Kidney (tissue), 14 donors: ENCODE data around the gene SIK3. TPM values are rescaled to one million over a fixed set of nuclear protein-coding genes. Genes with fewer than 3 reads are reported as not detected.

Source experiments
- DNase-seq, 5 donors: peaks; one replicate each; pipeline ENCODE4 v3.0.0-alpha.2; 2013 to 2020
- FAIRE-seq: peaks from 2 replicates; lab custom pipeline; 2012; peaks lifted over from hg19 to GRCh38; lab: Jason Lieb, UNC
- H3K27ac ChIP-seq, 2 donors: one replicate each; pipeline ENCODE4 v1.7.0; 2013; ENCODE audit warnings: low read depth in 2 of 2, low read length in 2 of 2, inconsistent platforms in 1 of 2
- H3K27me3 ChIP-seq: one replicate; pipeline ENCODE4 v1.7.1; 2013; ENCODE audit warnings: low read length, inconsistent platforms; ENCODE audit not compliant: control insufficient read depth, insufficient read depth
- H3K36me3 ChIP-seq, 3 donors: one replicate each; pipeline versions ENCODE4 v1.7.0 to v1.7.1; 2013; ENCODE audit warnings: low read length in 3 of 3, control low read depth in 1 of 3, inconsistent platforms in 1 of 3; ENCODE audit not compliant: insufficient read depth in 3 of 3, control insufficient read depth in 2 of 3
- H3K4me1 ChIP-seq, 3 donors: one replicate each; pipeline versions ENCODE4 v1.7.0 to v1.7.1; 2013; ENCODE audit warnings: low read length in 3 of 3, inconsistent platforms in 1 of 3, low read depth in 1 of 3; ENCODE audit not compliant: control insufficient read depth in 2 of 3, insufficient read depth in 2 of 3
- H3K4me3 ChIP-seq, 3 donors: one replicate each; pipeline versions ENCODE4 v1.7.0 to v1.8.1; 2013; ENCODE audit warnings: low read length in 3 of 3, control low read depth in 1 of 3, inconsistent platforms in 1 of 3
- H3K9ac ChIP-seq, 3 donors: one replicate each; pipeline versions ENCODE4 v1.7.0 to v1.7.1; 2013; ENCODE audit warnings: low read length in 3 of 3, control low read depth in 1 of 3, inconsistent platforms in 1 of 3
- H3K9me3 ChIP-seq, 3 donors: one replicate each; pipeline versions ENCODE4 v1.7.0 to v1.7.1; 2013; ENCODE audit warnings: low read length in 3 of 3, control low read depth in 1 of 3, inconsistent platforms in 1 of 3; ENCODE audit not compliant: control insufficient read depth in 2 of 3, insufficient read depth in 1 of 3
- intact Hi-C: fragments of 100-400 bp; cut with DNase I; formaldehyde crosslinking; loops from one replicate; pipeline ENCODE4 v1.11.1; 2022
- polyA plus RNA-seq: library from polyadenylated mRNA; stranded (reverse); fragments of 350-450 nt; fragmentation: Illumina TruSeq; extraction: RNeasy Lipid Tissue Mini Kit (QIAGEN cat#74804); gene quantifications from one replicate; pipeline ENCODE4 v1.2.3, GENCODE V29; 2014; ENCODE audit warnings: low read depth, low replicate concordance; ENCODE audit not compliant: insufficient read depth
- total RNA-seq: library from RNA; stranded (reverse); fragmentation: NEBNext Ultra II Directional; extraction: Animal tissue kit (Norgen Biotek cat#: 25700); gene quantifications from one replicate; pipeline ENCODE4 v1.2.1, GENCODE V29; 2021
- TF ChIP-seq, protein P1 (sequence below): IDR thresholded peaks from 3 replicates; pipeline ENCODE4 v1.5.1; 2012; ENCODE audit warnings: mild to moderate bottlenecking, moderate library complexity, borderline replicate concordance; ENCODE audit not compliant: insufficient read depth; ENCODE audit errors: extremely low read depth
- donor health status: control.
- donor health status: control.
- donor health status: control.
- donor health status: control.
- donor health status: control.
- donor health status: DM: yes; HTN: yes; CAD: no.
- donor health status: Normal renal cell carcinoma (clear cell type).

Gene SIK3
- total and polyA plus RNA-seq, 2 donors from 2014 or later: 12.3 to 50.7 TPM

DNA sequence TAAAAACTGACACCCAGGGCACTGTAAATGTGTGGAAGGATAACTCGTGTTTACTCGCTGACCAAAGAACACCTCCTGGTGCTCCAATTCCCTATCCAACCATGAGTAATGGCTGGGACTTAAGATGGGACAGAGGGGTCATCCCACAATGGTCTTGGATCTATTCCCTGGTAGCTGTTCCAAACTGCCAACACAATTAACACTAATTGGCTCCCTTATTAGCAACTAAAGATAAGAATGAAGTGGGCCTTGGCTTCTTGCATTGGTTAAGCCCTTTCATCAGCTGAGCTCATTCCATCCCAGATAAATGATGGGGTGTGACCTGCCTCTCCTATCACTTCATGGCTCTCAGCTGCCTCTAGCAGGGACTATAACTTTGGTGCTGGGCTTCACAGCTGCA lies 1.5 kb upstream of the SIK3 start:
- DNase-seq: peak in 1 of 5 donors; percentile 15
- H3K4me1 ChIP-seq: peaks cover 15 to 18% (median 18%) of the 10 kb centered on the region in 3 donors
- intact Hi-C loops: loop anchor here (10.0 kb wide), 1 partner anchor 225 kb away; no protein-coding TSS in a partner anchor
- no peaks in the 10 kb centered on the region for H3K36me3 ChIP-seq
- H3K27me3 ChIP-seq: no peaks in the 10 kb centered on the region
- TF ChIP-seq, protein P1, sequence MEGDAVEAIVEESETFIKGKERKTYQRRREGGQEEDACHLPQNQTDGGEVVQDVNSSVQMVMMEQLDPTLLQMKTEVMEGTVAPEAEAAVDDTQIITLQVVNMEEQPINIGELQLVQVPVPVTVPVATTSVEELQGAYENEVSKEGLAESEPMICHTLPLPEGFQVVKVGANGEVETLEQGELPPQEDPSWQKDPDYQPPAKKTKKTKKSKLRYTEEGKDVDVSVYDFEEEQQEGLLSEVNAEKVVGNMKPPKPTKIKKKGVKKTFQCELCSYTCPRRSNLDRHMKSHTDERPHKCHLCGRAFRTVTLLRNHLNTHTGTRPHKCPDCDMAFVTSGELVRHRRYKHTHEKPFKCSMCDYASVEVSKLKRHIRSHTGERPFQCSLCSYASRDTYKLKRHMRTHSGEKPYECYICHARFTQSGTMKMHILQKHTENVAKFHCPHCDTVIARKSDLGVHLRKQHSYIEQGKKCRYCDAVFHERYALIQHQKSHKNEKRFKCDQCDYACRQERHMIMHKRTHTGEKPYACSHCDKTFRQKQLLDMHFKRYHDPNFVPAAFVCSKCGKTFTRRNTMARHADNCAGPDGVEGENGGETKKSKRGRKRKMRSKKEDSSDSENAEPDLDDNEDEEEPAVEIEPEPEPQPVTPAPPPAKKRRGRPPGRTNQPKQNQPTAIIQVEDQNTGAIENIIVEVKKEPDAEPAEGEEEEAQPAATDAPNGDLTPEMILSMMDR: no peak
- H3K9me3 ChIP-seq: no peaks in the 10 kb centered on the region
- peak overlapping the region in 1 of 3 donors; percentile 74 for H3K9ac ChIP-seq
- no peak for FAIRE-seq
- peak overlapping the region; percentile 82 to 97 for H3K27ac ChIP-seq
- peak overlapping the region in 1 of 3 donors; percentile 57 for H3K4me3 ChIP-seq

DNA sequence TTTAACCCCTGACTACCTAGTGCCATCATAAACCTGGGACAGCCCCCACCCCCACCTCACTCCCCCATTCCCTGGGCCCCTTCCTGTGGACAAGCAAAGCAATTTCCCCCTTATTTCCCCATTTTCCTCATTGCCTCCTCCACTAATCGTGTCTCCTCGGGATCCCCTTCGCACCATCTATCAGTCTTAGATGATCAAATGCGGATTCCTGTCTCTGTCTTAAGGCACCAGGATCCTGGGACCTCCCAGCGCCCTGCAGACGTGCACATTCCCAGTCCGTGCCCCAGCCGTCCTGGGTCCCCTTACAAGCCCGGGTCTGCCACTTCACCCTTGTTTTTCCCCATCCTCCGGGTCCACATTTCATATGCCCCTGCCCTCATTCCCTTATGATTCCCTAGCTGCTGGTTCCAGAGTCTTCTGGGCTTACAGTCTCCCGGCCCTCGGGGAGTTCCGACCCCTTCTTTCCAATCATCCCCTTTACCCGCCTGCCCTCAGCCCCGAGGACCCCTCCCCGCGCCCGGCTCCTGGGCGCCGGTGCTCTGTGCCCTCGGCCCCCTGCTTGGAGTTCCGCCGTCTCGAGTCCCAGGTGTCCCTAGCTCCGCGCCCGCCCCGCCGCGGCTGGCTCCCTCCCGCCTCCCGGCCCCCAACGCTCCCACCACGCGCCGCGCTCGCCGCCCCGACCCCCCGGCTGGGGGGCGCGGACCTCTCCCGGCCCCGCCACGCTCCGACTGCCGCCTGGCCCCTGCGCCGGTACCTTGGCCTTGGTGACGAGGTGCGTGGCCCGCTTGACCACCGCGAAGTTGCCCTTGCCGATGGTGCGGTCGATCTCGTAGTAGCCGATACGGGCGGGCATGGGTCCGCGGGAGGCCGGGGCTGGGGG lies 599 bp downstream of the SIK3 start:
- intact Hi-C loops: no loop called here
- DNase-seq: peak; percentile 57 to 89 (median 74)
- FAIRE-seq: no peak
- H3K4me1 ChIP-seq: peaks cover 15 to 26% (median 21%) of the 10 kb centered on the region in 3 donors
- peak overlapping the region; percentile 95 for H3K27ac ChIP-seq
- H3K4me3 ChIP-seq: peak overlapping the region; percentile 74 to 89 (median 76)
- H3K36me3 ChIP-seq: no peaks in the 10 kb centered on the region
- TF ChIP-seq, protein P1: no peak
- no peaks in the 10 kb centered on the region for H3K27me3 ChIP-seq
- no peaks in the 10 kb centered on the region for H3K9me3 ChIP-seq
- H3K9ac ChIP-seq: peak overlapping the region; percentile 58 to 92 (median 92)

DNA sequence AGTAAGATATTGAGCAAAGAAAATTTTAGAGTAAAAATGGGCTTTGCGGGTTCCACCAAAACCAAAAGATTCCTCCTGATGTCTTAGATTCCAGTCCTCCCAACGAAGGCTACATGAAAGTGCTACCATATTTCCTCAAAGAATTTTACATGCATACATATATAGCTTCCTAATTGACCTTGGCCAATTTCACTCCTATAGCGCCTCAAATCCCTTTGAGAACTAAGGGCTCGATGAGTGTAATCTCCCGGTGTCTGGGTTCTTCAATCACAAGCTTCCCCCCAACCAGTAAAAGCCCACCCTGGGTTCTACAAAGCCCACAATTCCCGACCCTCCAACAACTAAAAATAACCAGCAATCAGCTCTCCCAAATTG lies 1.2 kb downstream of the SIK3 start:
- TF ChIP-seq, protein P1: no peak
- no peaks in the 10 kb centered on the region for H3K36me3 ChIP-seq
- intact Hi-C loops: no loop called here
- DNase-seq (peak in 2 of 5 donors; percentile 14 to 26), FAIRE-seq (no peak)
- no peaks in the 10 kb centered on the region for H3K27me3 ChIP-seq
- peak overlapping the region in 2 of 3 donors; percentile 92 for H3K9ac ChIP-seq
- H3K4me1 ChIP-seq: peaks cover 15 to 26% (median 24%) of the 10 kb centered on the region in 3 donors
- H3K9me3 ChIP-seq: no peaks in the 10 kb centered on the region
- peak overlapping the region; percentile 35 to 89 (median 76) for H3K4me3 ChIP-seq
- peak overlapping the region; percentile 95 for H3K27ac ChIP-seq
